T-helper 9 cell (primary cell): ENCODE measurements around the gene HOXA9.
A peak's percentile ranks its signal among the peaks of the same experiment; 100 is the strongest.

Experiments
- DNase-seq: peaks from one replicate; pipeline ENCODE4 v3.0.0-alpha.2; 2020

Gene HOXA9

DNA sequence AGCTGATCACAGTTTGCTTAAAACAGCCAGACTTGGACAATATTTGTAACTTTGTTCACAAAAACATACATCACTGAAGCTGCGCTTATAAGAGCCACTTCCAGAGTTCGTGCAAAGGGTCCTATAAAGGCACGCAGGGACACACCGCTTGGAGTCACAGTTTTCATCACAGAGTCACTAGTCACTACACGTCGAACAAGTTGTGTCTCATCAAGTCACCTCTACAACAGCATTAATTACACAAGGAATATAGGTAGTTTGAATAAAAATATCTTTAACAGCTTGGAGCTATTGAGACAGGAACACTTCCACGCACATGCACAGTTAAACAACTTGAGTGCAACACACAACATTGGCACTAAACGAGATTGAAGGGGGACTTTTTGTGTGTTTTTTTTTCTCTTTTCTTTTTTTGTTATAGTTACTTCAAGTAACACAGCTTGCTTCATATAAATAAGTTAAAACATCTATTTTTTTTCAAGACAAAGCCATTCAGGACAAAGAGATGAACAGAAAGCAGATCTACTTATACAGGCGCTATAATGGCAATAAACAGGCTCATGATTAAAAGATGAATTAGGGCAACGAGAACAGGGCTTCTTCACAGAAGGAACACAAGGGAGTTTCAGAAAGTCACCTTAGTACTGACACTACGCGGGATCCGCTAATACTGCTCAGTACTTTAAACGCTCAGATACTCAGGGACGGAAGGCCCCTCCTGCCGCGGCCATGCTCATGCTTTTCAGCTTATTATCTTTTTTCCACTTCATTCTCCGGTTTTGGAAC, 24.0 kb downstream of the HOXA9 start:
- DNase-seq: no peak

GRCh38 chr7:27140126-27140857, 25.0 kb downstream of the HOXA9 start:
- no peak for DNase-seq

DNA sequence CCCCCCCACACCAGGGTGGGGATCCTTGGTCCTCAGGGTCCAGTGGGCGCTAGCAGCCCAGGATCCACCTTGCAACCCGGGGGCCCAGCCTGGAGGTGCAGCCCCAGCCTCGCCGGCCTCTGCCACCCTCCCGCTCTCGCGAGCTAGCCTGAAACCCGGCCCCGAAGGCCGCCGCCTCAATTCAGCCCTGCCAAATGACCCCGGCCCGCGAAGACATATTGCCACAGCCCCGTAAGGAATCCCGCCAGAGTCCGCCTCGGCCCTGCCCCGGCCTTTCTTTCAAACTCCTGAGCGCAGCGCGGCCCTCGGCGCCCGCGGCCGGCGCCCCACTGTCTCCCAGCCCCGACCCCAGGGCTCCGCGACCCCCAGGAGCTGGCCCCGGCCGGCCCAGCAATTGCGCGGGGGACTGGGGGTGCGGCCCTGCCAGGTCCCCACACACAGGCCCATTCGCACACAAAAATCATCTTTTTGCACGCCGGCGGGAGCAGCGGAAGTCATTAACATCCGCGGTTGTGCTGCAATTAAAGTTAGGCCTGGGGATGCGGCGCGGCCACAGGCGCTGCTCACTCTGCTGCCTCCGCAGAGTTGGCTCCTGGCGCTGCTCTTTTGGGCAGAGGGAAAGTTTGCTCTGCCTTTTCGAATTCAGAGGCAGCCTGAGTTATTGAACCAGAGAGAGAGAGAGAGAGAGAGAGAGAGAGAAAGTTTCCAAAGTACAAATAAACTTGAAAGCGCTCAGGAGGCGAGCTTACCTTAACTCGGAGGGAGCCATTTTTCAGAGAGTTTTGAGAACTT, 25.8 kb downstream of the HOXA9 start:
- no peak for DNase-seq

GRCh38 chr7:27138985-27139333, 26.4 kb downstream of the HOXA9 start:
- no peak for DNase-seq

GRCh38 chr7:27138472-27138871, 26.9 kb downstream of the HOXA9 start:
- no peak for DNase-seq

DNA sequence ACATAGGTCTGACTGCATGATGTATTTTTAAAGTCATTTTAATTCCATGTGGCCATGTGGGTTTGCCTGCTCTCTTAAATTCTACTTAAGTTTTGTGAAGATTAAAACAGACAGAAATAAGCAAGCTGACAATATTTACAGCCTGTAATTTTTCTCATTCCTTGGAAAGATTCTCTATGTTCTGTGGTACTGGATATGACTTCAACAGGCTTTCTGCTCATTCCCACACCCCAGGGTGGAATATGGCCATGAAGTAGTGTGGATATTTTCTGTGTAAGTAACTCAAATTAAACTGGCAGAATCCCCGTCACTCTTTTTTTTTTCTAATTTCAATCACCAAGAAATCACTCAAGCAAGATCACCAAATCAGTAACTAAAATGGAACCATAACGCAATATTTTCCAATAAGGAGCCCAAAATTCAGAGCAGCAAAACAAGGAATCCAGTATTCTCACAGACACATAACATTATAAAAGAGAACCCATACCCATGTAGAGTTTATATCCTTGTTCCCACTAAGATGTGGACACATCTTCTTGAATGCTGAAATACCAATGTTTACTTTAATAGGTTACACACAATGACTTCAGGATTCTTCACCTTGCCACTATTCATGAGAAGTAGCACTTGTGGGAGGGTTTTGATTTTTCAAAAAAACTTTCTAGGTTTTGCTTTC, 27.6 kb downstream of the HOXA9 start:
- no peak for DNase-seq

- DNase-seq: no peak
Observed at GRCh38 chr7:27134392-27134791, 30.9 kb downstream of the HOXA9 start.

DNA sequence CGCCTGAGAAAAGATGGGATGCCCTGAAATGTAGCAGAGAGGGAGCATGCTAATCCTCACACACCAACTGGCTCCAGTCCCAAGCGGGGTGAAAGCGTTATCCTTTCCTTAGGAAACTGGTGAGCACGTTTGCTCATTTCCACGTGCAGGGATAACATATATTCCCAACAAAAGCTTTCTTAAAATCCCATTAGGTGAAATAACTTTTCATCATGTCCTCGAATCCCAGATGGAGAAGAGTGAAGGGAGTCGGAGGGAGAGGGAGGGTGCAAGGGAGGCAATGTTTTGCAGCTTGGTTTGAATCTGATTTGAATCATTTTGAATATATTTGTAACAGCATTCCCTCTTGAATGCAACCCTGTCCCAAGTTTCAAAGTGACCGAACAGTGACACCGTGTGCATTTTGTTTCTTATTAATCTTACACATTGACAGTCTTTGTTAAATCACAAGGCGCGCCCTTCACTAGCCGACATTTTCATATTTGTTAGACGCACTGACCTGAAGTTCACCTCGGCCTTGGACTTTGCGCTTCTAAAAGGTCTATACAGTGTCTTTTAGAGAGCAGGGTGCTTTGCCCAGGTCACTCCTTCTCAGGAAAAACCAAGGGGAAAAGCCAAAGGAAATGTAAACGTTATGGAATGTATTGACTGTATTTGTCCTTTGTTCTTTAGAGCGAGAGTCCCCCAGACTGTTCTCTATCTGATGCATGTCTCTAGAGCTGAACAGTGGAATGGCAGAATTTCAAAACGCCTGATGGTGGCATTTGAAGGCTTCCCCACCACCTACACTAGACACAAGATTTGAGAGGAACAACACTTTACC, 31.7 kb downstream of the HOXA9 start:
- no peak for DNase-seq

GRCh38 chr7:27132978-27133377, 32.4 kb downstream of the HOXA9 start:
- no peak for DNase-seq

DNA sequence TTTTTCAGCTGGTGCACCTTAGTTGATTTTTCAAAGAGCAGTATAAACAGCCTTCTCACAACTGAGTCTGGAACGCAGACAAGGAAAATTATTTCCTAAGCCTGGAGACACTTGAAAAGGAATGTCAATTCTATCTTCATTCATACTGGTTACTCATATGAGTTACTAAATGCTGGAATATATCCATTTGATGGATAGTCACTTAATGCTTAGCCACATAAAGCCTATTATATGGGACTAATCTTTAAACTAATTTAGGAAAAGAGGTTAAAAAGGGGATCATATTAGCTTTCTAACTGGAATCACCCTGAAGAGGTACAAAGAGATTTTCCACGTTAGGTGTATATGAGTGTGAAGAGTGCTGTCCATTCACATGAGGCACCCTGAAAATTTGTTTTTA, 33.1 kb downstream of the HOXA9 start:
- DNase-seq: no peak

DNA sequence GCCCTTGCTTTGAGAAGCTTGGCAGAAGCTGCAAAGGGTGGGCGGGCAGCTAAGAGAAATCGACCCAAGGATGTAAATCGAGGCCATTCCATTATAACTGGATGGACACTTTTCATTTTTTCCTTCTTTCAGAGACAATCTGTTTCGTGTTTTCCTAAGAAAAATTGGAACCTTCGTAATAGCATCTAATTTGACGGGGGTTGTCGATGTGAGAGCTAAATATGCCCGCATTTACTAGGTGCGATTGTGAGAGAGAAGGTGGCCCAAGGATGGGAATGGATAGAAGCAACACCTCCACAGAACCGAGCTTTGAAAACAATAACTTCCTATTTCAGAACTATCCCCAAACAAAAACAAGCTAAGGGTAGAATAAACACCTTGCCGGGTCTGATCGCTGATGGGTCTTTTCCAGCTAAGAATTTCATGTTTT, 33.9 kb downstream of the HOXA9 start:
- DNase-seq: no peak

- peak; percentile 51 for DNase-seq
Observed at GRCh38 chr7:27130540-27131389, 34.6 kb downstream of the HOXA9 start, which contains the start of gene HOXA4. Gene HOXA4, minus strand, starts transcription at chr7:27130757. Its CDS starts 24 bp downstream, at chr7:27130733.

GRCh38 chr7:27129729-27130539, 35.4 kb downstream of the HOXA9 start:
- no peak for DNase-seq

- DNase-seq: no peak
Observed at GRCh38 chr7:27128776-27129728, 36.3 kb downstream of the HOXA9 start.

- DNase-seq: no peak
Observed at GRCh38 chr7:27128034-27128433, 37.3 kb downstream of the HOXA9 start.

DNA sequence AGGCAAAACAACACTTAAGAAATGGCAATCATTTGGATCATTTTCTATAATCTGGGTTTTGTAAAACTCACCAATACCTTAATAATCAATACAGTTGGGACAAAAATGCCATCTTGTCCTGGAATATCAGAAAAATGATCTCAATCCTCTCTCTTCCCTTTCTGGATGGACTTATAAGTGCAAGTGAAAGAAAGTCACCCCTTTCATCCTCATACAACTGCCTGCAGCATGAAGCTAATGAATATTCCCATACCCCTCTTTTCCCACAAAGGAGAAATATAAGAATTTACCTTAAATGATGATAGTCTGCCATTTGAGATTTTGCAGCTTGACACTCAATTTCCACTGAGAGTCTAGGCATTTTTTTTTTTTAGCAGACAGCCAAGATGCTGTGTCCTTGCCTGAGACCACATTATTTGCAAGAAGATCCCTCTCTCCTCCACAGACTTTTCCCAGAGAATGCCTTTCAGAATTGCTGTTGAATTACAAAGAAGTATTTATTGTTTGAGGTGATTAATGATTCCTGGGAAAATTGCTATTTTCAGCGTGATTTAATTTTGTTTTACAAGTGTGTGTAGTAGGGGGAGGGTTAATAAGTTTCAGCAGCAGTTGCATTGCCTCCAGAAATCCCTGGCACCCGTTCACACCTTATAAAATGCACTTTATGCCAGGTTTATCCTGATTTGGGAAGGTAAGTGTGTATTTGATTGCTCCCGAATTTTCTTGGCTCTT, 38.6 kb downstream of the HOXA9 start:
- DNase-seq: no peak

DNA sequence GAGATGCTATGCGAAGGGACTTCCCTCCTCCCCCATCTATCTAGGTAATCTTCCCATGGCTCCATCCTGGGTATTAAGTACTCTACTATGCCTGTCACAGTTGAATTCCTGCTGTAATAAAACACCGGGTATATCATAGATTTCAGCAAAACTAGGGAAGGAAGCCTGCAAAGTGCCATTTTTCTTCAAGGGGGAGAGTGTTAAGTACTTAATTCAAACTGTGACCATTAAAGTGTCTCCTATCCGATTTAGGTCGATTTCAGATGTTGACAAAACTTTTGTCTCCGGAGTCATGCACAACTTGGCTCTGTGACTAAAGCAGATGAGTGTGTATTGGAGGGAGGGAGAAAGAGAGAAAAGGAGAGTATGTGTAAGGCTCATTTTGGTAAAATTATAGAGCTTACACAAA, 39.3 kb downstream of the HOXA9 start:
- no peak for DNase-seq
